Measurements from ENCODE around the gene WDR5. TPM values are rescaled to one million over a fixed set of nuclear protein-coding genes. Genes with fewer than 3 reads are reported as not detected.

The WDR5 gene
- total and polyA plus RNA-seq, 2 of the 13 experiments (the other 11 are each of a cell fraction or from before 2014, with no cell fraction given), result 34.3 TPM

- ATAC-seq, result no peak
- WGBS (ENCODE audit: low lambda C conversion rate), result 96% methylated on average over 12 of the region's 12 CpGs
- FAIRE-seq, result no peak
- no peaks in the 10 kb centered on the region for H3K27me3 ChIP-seq (ENCODE audit: control insufficient read depth in 1 of 2, insufficient read depth in 2 of 2, low read length in 2 of 2)
- in situ Hi-C loops (cut with HindIII; ENCODE audit: extremely low pct_ligation_motif_present, low pct_unique_long_range_greater_than_20kb) (no loop called here), intact Hi-C loops (cut with micrococcal nuclease; ENCODE audit: unreplicated experiment) (no loop called here)
- ChIA-PET POLR2A (interaction anchor here (1.7 kb wide), 1 partner anchor 15 kb away, joined by 5 read pairs; the partner anchor contains the start of gene WDR5), CTCF (ENCODE audit: low intra/inter-chr PET ratio, low total read pairs) (no interaction called here)
- no peaks in the 10 kb centered on the region for H4K20me1 ChIP-seq (ENCODE audit: insufficient read depth, low read length)
- H2AFZ ChIP-seq (ENCODE audit: low read length), result no peak overlapping the region
- no peak for DNase-seq (ENCODE audit: low spot score)
- H3K4me3 ChIP-seq (replicated peaks in 1 of 3; ENCODE audit: insufficient read depth in 1 of 3, low read depth in 2 of 3, low read length in 3 of 3), result no peak overlapping the region
- no peaks in the 10 kb centered on the region for H3K9me3 ChIP-seq (ENCODE audit: low read length)
- no peaks in the 10 kb centered on the region for H3K4me1 ChIP-seq (ENCODE audit: insufficient read depth, low read length)
- H3K4me2 ChIP-seq (ENCODE audit: low read depth, low read length), result no peak overlapping the region
- BruUV-seq (replicated peaks), result TSS peak; percentile 27
- no peak overlapping the region for H3K27ac ChIP-seq (ENCODE audit: extremely low read length, insufficient read depth, low read length)
- no peak overlapping the region for H3K9ac ChIP-seq (ENCODE audit: insufficient read depth, low read depth, low read length)
- H3K36me3 ChIP-seq (replicated peaks in 1 of 2; ENCODE audit: control insufficient read depth in 1 of 2, insufficient read depth in 2 of 2, low read length in 2 of 2), result peaks cover 49 to 90% of the 10 kb centered on the region in 2 experiments
- TF ChIP-seq TSC22D2 (CRISPR knock-in tag; IDR thresholded peaks at IDR 0.05; ENCODE audit: borderline replicate concordance) (no peak), SUZ12 (IDR thresholded peaks at IDR 0.05; ENCODE audit: low read depth, low read length) (no peak), ZNF563 (CRISPR knock-in tag; IDR thresholded peaks at IDR 0.05) (no peak), CENPX (CRISPR knock-in tag; IDR thresholded peaks at IDR 0.05) (no peak), TBL1XR1 (IDR thresholded peaks at IDR 0.05; ENCODE audit: borderline replicate concordance, low read length, partially characterized antibody) (no peak), ZNF350 (CRISPR knock-in tag; IDR thresholded peaks at IDR 0.05; ENCODE audit: borderline replicate concordance, low read depth) (no peak)
- H3K79me2 ChIP-seq (ENCODE audit: insufficient read depth, low read length), result no peaks in the 10 kb centered on the region
These were observed 14.8 kb downstream of the WDR5 start for GRCh38 chr9:134150557-134151214.

- no peak for DNase-seq (ENCODE audit: low spot score)
- no peak for FAIRE-seq
- H3K4me2 ChIP-seq (ENCODE audit: low read depth, low read length), result no peak overlapping the region
- no peaks in the 10 kb centered on the region for H3K27me3 ChIP-seq (ENCODE audit: control insufficient read depth in 1 of 2, insufficient read depth in 2 of 2, low read length in 2 of 2)
- POLR2A ChIA-PET, result interaction anchor here (1.7 kb wide), 1 partner anchor 16 kb away, joined by 5 read pairs; the partner anchor contains the start of gene WDR5
- H3K9me3 ChIP-seq (ENCODE audit: low read length), result no peaks in the 10 kb centered on the region
- no peak overlapping the region for H3K9ac ChIP-seq (ENCODE audit: insufficient read depth, low read depth, low read length)
- H4K20me1 ChIP-seq (ENCODE audit: insufficient read depth, low read length), result no peaks in the 10 kb centered on the region
- H3K27ac ChIP-seq (ENCODE audit: extremely low read length, insufficient read depth, low read length), result no peak overlapping the region
- no peak overlapping the region for H3K4me3 ChIP-seq (replicated peaks in 1 of 3; ENCODE audit: insufficient read depth in 1 of 3, low read depth in 2 of 3, low read length in 3 of 3)
- BruUV-seq (replicated peaks), result no TSS peak
- H2AFZ ChIP-seq (ENCODE audit: low read length), result no peak overlapping the region
- CTCF ChIA-PET (ENCODE audit: low intra/inter-chr PET ratio, low total read pairs), result no interaction called here
- no peaks in the 10 kb centered on the region for H3K79me2 ChIP-seq (ENCODE audit: insufficient read depth, low read length)
- WGBS (ENCODE audit: low lambda C conversion rate), result 95% methylated on average over 14 of the region's 14 CpGs
- intact Hi-C loops (cut with micrococcal nuclease; ENCODE audit: unreplicated experiment) (no loop called here), in situ Hi-C loops (cut with HindIII; ENCODE audit: extremely low pct_ligation_motif_present, low pct_unique_long_range_greater_than_20kb) (no loop called here)
- peaks cover 54 to 95% of the 10 kb centered on the region in 2 experiments for H3K36me3 ChIP-seq (replicated peaks in 1 of 2; ENCODE audit: control insufficient read depth in 1 of 2, insufficient read depth in 2 of 2, low read length in 2 of 2)
- H3K4me1 ChIP-seq (ENCODE audit: insufficient read depth, low read length), result no peaks in the 10 kb centered on the region
- ATAC-seq, result no peak
- TF ChIP-seq ZNF687 (CRISPR knock-in tag; IDR thresholded peaks at IDR 0.05), result no peak
These were observed 16.2 kb downstream of the WDR5 start for GRCh38 chr9:134152022-134152448.
